Fibroblast of the aortic adventitia (primary cell): ENCODE measurements around the gene PSMD1. TPM values are rescaled to one million over a fixed set of nuclear protein-coding genes. Genes with fewer than 3 reads are reported as not detected.

Source experiments
- DNase-seq: peaks from one replicate; pipeline ENCODE4 v3.0.0-alpha.2; 2010; ENCODE audit warnings: low read depth
- H3K4me3 ChIP-seq: 2 replicates; pipeline ENCODE4 v1.5.1; 2011; ENCODE audit warnings: low read depth, mild to moderate bottlenecking, control low read depth, low read length, moderate library complexity
- CTCF ChIP-seq: IDR thresholded peaks from 2 replicates; pipeline ENCODE4 v1.5.1; 2011; ENCODE audit warnings: mild to moderate bottlenecking, low read length, control low read depth, inconsistent platforms; ENCODE audit not compliant: insufficient read depth
- total RNA-seq: library from RNA; depleted of rRNA; stranded (reverse); fragments of >200 nt; gene quantifications from 2 replicates; pipeline ENCODE4 v1.2.3, GENCODE V29; 2012; ENCODE audit warnings: low replicate concordance

PSMD1 gene
- total RNA-seq, 1 donor: 127 TPM

GRCh38 chr2:231049286-231050017 is 7.2 kb upstream of the PSMD1 start:
- no peak for DNase-seq
- no peak overlapping the region for H3K4me3 ChIP-seq
- no peak for TF ChIP-seq CTCF

GRCh38 chr2:231050018-231050901 is 6.4 kb upstream of the PSMD1 start:
- no peak for TF ChIP-seq CTCF
- no peak overlapping the region for H3K4me3 ChIP-seq
- no peak for DNase-seq

- TF ChIP-seq CTCF: no peak
- DNase-seq: no peak
- no peak overlapping the region for H3K4me3 ChIP-seq
Measured at GRCh38 chr2:231051116-231051515, 5.6 kb upstream of the PSMD1 start.

- peak; percentile 76 for DNase-seq
- peak overlapping the region; percentile 69 for H3K4me3 ChIP-seq
- peak; percentile 98 for TF ChIP-seq CTCF
Measured at GRCh38 chr2:231052494-231053451, 3.9 kb upstream of the PSMD1 start.

- no peak for DNase-seq
- no peak overlapping the region for H3K4me3 ChIP-seq
- no peak for TF ChIP-seq CTCF
Measured at GRCh38 chr2:231053846-231054245, 2.8 kb upstream of the PSMD1 start.

GRCh38 chr2:231057590-231057989 is 923 bp downstream of the PSMD1 start:
- peak overlapping the region; percentile 97 for H3K4me3 ChIP-seq
- DNase-seq: peak; percentile 29
- TF ChIP-seq CTCF: no peak
